Mammary epithelial cell (primary cell): ENCODE data around the gene GGA2.

ENCODE experiments used
- CTCF ChIP-seq, 2 donors: IDR thresholded peaks in 1 of 2; conservative IDR thresholded peaks in 1 of 2; 2 replicates each; pipeline ENCODE4 v1.5.1; 2011 to 2012; ENCODE audit warnings: inconsistent platforms in 2 of 2, low read length in 2 of 2, mild to moderate bottlenecking in 2 of 2, control low read depth in 1 of 2, low read depth in 1 of 2; ENCODE audit not compliant: insufficient read depth in 1 of 2; ENCODE audit errors: extremely low read depth in 1 of 2
- EZH2 ChIP-seq: IDR thresholded peaks from 2 replicates; pipeline ENCODE4 v1.6.1; 2012; ENCODE audit warnings: low read length, inconsistent platforms, borderline replicate concordance

- TF ChIP-seq CTCF (conservative IDR thresholded peaks at IDR 0.05 in 1 of 2, IDR thresholded peaks at IDR 0.05 in 1 of 2; ENCODE audit: extremely low read depth in 1 of 2, insufficient read depth in 1 of 2, low read depth in 1 of 2, low read length in 2 of 2) (no peak), EZH2 (no peak)
Observed at GRCh38 chr16:23433261-23433920, 76.9 kb downstream of the GGA2 start.
